SKM-1 treated with dmso at 0.1 percent for 144 hours (cell line): ENCODE measurements around the gene CTDSPL.
"Not testable (repeated sequence)": the region's sequence is repeated elsewhere in the genome, so short reads cannot be mapped to it uniquely, and the experiment has no call there.

ENCODE experiments used
- DNase-seq: peaks from one replicate; lab custom pipeline; 2025; ENCODE audit not compliant: unreplicated experiment; lab: John Stamatoyannopoulos, UW

The CTDSPL gene

DNA sequence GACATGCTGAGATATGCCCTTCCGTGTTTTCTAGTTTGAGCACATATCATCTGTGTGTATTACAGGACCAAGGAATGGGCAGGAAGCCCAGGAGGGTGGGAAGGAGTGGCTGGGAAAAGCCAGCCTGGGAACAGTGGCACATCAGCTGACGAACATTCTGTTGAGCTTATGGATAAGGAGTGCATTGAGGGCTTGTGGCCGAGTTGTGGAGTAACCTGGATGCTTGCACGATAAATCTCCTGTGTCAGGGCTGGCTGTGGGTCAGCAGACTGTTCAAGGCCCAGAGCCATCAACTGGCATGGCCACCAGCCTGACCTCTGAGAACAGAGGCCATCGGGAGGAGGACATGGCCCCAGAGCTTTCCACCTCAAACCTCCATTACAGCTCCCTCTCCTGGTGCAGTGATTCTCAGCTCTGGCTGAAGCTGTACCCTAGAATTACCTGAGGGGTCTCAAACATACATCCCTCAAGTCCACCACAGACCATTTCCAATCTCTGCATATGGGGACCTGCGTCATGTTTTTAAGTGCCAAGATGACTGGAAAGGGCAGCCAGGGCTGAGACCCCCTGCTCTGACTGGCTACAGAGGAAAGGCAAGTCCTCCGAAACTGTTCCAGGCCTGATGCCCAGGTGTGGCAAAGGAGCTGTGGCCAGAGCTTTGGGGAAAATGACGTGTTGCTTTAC lies 124.1 kb downstream of the CTDSPL start:
- no peak for DNase-seq

DNA sequence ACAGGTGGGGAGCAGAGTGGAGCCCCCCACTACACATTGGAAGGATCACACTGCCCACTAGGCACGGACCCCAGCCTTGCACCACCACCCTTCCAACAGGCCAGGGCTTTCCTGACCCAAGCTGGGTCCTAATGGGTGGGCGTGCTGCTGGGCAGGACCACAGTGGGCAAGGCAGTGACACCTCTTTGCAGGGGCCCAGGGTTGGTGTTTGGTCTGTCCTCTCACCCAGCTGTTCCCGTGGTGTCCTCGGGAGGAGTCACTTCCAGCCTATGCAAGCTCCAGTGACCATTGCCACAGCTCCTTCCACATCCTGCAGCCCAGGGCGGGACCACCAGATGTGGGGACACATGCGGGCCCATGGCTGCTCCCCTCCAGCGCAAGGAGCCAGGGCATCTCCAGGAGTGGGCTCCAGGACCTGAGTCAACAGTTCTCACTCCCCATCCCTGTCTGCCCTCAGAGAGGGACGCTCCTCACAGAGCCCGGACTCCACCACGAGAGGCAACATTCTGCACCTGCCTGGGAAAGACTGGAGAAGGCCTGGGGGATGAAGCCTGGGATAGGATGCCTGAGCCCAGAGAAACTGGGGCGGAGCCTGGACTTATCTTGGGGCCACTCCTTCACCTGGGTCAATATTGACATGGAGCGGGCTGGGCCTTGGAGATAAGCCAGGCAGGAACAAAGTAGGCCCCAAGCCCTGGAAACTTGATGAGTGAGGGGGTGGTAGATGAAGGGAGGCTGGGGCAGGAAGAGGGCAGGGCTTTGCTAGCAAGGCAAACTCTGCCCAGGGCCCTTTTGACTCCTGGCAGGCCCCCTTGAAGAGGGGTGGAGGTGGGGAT lies 125.0 kb downstream of the CTDSPL start:
- DNase-seq: no peak

DNA sequence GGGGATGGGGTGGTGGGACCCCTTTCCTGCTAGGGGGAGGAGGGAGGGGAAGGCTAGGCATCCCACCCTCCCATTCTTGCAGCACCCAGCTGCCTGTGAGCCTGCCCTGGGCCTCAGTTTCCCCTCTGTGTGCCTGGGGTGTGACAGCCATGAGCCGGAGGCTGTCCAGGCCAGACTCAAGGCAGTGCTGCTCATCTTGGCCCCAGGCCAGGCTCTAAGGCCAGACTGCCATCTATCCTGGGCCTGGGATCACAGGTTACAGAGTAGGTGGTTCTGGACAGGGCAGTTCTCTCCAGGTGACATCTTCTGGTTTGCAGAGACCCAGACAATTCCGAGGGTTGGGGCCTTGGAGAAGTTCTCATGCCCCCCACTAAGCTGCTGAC lies 125.6 kb downstream of the CTDSPL start:
- no peak for DNase-seq

DNA sequence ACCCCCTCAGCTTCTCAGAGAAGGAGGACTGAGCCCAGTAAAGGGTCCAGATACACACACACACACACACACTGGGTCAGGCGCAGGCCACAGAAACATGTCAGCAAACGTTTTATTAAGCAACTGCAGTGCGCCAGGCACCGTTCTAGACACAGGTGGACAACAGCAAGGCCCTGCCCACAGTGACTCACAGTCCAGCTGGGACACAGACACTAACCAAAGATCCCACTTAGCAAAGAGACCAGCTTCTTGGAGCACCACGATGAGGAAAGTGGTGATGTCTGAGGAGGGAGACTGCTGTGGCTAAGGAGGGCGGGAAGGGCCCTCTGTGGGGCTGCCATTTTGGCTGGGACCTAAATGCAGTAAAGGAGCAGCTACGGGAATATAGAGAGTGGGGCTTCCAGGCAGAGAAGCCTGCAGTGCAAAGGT lies 126.1 kb downstream of the CTDSPL start:
- DNase-seq: no peak

DNA sequence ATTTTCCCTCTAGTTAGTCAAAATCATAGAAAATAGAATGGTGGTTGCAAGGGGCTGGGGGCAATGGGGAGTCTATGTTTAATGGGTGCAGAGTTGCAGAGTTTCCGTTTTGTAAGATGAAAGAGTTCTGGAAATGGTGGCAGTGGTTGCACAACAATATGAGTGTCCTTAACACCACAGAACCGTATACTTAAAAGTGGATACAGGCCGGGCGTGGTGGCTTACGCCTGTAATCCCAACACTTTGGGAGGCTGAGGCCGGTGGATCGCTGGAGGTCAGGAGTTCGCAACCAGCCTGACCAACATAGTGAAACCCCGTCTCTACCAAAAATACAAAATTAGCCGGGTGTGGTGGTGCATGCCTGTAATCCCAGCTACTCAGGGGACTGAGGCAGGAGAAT lies 126.7 kb downstream of the CTDSPL start:
- DNase-seq: not testable (repeated sequence)

DNA sequence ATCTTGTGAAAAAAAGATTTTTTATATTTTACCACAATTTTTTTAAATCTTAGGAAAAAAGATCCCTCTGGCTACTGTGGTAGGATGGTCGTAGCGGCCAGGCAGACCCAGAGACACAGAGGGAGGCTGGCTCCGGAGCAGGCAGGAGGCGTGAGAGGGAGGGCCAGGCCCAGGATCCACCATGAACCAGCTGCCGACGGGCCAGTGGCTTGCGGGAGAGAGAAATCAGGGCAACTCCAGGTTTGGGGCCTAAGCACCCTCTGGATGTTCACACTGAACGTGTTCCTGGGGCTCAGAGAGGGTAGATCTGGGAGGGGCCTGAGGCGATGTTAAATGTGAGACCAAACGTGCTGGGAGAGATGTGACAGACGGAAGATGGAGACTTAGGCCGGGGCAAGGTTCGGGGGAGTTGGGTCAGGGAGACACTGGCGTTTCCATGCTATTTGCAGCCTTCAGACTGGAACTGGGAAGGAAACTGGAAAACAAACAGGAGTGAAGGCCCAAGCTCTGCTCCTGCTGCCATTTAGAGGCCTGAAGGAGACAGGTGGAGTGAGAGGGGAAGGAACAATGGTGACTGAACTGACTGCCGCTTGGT lies 127.3 kb downstream of the CTDSPL start:
- DNase-seq: no peak

DNA sequence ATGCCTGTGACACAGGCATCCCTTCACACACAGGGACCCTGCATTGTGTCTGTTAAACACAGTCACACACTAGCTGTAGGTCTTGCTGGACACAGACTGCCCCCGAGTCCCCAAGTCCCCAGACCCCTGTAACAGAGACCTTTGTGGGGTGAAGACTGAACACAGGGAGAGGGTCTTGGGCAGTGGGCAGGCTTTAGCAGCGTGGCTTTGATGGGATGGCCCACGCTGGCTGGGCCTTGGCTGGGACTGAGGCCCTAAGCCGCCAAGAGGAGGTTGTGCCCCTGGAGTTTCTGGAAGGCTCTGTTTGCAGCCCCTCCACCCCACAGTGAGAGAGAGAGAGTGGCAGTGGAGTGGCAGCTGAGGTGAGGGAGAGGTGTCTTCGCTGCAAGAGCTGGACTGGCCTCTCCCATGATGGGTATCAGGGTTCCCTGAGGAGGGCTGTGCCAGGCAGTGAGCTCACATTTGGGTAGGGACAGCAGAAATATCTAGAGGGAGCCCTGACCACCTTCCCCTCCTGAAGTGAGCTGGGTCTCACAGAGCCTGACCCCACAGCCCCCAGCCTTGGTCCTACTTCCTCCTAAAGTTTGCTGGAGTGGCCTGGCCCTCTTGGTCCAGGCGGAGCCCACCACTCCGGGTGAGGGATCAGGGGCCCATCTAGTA lies 128.3 kb downstream of the CTDSPL start:
- DNase-seq: no peak

DNA sequence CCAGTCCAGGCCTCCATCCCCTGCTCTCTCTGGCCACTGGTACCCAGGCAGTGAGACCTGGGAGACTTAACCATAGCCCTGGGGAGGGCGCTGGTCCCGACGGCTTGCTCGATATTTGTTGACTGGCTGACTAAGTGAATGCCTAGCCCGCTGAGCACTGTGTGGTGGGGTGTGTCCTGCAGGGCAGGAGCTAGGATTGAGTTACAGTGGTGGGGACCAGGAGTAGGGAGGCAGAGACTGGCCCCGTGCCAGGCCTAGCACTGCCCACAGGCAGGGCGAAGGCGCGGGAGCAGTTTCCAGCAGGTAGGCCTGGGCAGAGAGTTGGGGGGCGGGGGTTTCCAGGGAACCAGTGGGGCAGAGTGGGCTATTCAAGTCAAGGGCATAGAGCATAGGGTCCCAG lies 128.8 kb downstream of the CTDSPL start, which contains the start of gene VILL:
TSS of gene VILL (plus strand) at position 260 of the 400 bp plus-strand sequence. CDS start 2,887 bp downstream, outside the sequence.
- no peak for DNase-seq

DNA sequence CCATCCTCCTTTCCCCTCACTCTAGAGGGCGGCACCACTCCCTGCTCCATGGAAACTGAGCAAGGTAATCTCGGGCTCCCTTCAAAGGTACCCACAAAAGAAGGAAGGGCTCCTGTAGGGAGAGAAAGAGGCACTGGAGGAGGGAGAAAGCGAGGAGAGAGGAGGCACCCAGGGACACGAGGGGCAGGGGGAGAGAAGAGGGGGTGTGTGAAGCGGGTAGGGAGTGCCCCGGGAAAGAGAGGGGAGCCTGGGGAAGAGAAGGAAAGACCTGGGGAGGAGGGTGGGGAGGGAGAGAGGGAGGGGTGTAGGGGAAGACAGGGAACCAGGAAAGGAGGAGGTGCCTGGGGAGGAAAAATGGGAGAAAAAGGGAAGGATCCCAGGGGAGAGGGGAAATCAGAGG lies 129.4 kb downstream of the CTDSPL start:
- DNase-seq: no peak

DNA sequence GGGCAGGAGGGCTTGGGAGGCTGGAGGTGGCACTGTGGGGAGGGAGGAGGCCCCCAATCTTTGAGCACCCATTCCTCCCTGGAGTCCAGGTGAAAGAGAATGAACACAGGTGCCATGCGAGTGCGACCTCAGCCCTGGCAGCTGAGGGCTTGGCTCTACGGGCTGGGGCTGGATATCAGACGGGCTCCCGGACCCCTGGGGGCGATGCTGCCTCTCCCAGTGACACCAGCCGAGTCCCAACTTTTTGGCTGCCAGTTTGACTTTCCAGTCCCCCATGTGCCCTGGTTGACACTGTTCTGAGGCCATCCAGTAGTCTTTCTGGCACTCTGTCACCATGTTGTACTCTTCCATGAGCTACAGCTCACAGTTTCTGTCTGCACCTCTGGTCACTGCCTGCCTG lies 130.1 kb downstream of the CTDSPL start:
- no peak for DNase-seq

DNA sequence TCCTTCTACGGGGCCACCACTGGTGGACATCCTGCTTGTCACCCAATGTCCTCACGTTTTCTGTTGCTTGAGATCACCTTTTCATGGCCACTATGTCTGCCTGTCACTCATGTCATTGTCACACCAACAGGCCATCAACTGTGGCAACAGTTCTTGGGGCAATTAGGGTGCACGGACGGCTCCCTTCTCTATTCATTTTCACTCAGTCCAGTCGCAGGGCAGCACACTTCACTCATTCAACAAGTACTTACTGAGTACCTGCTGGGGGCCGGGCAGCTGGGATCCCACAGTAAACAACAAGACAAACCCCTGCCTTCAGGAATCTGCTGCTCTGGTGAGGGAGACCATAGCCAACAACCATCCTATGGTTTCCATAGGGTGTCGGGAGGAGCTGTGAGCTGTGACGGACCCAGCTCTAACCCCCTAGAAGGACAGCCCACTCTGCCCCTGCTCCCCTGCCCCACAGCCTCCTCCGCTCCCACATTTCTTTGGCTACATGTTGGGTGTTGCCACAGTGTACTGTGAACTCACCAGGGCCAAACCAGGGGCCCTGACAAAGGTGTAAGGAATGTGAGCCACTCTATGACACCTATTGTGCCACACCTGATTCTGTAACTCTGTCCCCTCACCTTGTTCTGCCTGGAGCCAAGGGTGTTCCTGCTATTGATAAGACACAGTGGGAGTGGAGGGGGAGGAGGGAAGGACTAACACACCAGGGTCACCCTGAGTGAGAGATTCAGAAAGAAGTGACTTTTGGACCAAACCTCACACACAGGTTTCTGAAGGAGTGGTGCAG lies 130.8 kb downstream of the CTDSPL start:
- DNase-seq: no peak

DNA sequence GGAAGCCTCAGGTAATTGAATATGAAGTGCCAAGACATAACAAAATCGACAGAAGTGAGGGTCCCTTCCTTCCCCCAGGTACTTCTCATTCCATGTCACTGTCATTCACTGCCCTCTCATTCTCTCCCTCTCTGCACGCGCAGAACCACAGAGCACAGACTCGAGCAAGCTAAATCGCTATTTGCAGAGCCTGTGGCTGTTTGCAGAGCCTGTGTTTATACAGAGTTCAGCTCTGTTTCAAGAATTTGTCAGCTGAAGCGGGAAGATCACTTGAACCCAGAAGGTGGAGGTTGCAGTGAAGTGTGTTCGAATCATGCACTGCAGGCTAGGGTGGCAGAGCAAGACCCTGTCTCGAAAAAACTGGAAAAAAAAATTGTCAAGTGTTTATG lies 131.4 kb downstream of the CTDSPL start:
- no peak for DNase-seq

DNA sequence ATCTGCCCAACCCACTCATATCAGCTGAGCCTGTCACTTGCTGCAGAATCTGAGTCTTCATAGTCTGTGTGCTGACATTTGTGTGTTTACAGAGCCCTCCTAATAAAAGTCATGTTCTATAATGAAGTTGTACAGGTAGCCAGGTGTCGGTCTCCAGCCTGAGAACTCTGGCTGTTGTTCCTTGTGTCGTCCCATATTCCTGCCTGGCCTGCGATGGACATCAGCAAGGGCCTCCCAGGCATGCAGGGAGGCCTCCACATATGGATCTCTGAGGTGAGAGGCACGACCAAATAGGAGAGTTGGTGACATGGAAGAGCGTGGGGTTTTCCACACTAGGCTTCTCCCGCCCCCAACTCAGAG lies 131.8 kb downstream of the CTDSPL start:
- DNase-seq: no peak

DNA sequence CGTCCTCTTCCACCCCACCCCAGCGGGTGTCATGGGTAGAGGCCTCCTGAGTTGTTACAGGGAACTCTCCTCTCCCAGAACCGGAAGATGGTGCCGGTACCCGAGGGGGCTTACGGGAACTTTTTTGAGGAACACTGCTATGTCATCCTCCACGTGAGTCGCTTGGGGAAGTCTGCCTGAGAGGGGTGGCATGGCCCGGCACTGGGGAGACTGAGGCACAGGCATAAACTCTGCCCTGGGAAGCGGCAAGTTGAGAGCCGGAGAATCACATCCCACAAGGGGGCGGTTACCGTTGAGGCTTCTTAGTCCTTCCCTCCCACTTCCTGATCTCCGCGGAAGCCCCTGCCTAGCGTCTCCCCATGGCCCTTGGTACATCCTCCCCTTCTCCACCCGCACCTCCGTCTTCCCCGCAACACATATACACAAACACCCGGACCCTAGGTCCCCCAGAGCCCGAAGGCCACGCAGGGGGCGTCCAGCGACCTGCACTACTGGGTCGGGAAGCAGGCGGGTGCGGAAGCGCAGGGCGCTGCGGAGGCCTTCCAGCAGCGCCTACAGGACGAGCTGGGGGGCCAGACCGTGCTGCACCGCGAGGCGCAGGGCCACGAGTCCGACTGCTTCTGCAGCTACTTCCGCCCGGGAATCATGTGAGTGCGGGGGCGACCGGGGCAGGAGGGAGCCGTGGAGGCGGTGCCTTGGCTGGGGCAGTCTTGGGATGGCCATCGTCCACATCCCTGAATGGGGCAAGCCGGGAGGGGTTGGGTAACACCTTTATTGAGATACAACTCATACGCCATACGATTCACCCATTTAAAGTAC lies 132.3 kb downstream of the CTDSPL start:
- DNase-seq: peak; percentile 58

DNA sequence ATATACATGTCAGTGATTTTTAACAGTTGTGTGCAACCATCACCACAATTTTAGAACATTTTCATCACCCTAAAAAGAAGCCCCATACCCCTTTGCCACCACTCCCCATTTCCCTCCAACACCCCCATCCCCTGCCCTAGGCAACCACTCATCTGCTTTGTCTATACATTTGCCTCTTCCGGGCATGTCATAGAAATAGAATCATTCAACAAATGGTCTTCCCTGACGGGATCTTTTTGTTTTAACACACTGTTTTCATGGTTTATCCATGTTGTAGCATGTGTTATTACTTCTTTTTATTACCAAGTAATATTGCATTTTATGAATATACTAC lies 132.9 kb downstream of the CTDSPL start:
- DNase-seq: no peak

DNA sequence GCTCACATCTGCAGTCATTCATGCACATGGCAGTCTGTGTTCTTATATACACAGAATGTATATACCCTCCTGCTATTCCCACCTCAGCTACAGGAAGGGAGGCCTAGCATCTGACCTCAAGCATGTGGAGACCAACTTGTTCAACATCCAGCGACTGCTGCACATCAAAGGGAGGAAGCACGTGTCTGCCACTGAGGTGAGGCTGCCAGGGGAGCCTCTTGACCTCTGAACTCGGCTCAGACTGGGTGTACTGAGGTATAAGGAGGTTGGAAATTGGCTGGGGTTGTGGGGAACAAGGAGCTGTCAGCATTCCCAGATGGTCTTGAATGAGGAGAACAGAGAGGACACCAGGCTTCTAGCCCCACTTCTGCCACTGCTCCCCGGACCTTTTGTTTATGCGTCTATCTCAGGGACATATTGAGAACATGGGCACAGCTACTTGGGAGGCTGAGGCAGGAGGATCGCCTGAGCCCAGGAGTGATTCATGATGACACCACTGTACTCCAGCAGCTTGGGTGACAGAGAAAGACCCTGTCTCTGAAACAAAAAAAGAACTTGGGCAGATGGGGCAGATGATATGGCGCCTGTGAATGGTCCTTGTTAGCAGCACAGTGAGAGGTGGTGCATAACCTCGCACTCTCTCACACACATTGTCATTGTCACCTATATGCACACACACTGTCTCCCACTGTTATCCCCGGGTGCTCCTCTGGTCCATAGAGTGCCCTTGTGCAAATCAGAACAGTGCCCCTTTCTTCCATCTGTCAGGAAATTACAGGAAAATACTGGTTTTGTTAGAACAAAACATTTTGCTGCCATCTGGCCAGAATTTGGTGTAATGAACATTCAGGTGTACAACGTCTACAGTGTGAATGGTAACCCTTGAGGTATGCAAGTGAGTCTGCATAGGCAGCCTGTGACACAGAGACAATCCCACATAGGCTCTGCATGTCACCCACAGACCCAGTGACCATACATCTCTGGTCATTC lies 134.3 kb downstream of the CTDSPL start:
- no peak for DNase-seq

DNA sequence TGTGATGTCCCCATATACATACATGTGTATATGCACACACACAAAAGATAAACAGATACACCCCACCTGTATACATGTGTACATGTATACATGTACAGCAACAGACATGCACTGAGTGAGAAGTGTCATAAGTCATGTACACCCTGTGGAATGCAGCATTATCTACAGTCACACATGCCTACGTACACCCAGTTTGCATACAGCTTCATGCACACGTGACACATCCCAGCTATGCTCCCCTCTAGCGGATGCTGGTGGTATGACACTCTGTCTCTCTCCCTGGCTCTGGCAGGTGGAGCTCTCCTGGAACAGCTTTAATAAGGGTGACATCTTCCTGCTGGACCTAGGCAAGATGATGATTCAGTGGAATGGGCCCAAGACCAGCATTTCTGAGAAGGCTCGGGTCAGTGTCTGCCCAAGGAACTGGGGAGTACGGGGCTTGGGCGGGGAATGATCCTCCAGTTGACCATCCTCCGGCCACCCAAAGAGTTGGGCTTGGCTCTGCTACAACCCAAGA lies 135.2 kb downstream of the CTDSPL start:
- peak; percentile 59 for DNase-seq

DNA sequence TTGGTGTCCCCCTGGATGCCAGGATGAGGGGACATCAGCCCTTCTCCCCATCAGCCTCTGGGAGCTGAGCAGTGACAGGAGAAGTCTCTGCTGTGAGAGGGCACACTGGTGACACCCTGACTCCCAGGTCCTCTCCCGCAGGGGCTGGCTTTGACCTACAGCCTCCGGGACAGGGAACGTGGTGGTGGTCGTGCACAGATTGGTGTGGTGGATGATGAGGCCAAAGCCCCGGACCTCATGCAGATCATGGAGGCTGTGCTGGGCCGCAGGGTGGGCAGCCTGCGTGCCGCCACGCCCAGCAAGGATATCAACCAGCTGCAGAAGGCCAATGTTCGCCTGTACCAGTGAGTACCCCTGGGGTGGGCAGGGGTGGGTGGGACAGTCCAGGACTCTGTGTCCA lies 135.7 kb downstream of the CTDSPL start:
- no peak for DNase-seq
